Measurements from ENCODE around the gene FILIP1L. TPM values are rescaled to one million over a fixed set of nuclear protein-coding genes. Genes with fewer than 3 reads are reported as not detected.

The FILIP1L gene
- total RNA-seq, 1 experiment from 2014 or later, result 0.07 TPM

DNA sequence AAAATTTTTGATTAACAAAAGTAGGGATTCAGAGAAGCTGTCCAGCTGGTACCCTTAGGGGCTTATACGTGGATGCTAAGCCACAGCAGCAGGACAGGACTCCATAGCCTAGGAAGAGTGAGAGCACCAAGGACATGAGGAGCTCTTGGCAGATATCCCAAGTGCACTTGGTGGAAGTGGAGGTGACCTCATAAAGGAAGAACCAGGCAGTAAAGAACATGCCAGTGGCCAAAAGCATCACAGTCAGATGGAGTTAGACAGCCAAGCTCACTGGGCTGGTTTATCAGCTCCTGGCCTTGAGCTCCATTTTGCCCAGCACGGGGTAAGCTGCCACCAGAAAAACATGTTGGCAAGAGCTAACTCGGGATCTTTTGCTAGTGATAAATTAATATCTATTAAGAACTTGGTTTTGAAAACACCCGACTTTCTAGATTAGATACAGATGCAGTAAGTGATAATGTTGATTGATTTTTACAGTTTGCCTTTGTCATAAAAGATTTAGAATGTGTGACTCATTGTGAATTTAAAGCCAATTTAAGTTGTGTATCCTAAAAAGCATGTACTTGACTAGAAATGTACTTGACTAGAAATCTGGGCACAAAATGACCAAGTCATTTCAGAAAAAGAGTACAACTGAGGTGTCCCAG is 188.6 kb downstream of the FILIP1L start:
- Histone ChIP-seq H3K27ac (ENCODE audit: insufficient read length, low read depth, low read length) (no peak overlapping the region), H3K23me2 (ENCODE audit: insufficient read length, low read depth, low read length, poor library complexity, severe bottlenecking) (no peaks in the 10 kb centered on the region), H3K9ac (ENCODE audit: extremely low read depth, insufficient read length, low read length) (no peak overlapping the region), H3K23ac (ENCODE audit: insufficient read length, low read depth, low read length) (no peak overlapping the region), H2BK5ac (ENCODE audit: insufficient read length, low read length) (no peak overlapping the region), H3K56ac (ENCODE audit: insufficient read length, low read depth, low read length) (no peak overlapping the region), H4K8ac (replicated peaks; ENCODE audit: insufficient read length, low read depth, low read length) (no peak overlapping the region), H2BK120ac (ENCODE audit: low read depth, low read length, poor library complexity, severe bottlenecking) (no peak overlapping the region), H4K91ac (ENCODE audit: insufficient read length, low read depth, low read length) (no peak overlapping the region), H3K4ac (ENCODE audit: low read depth, low read length) (no peak overlapping the region), H3K9me3 (ENCODE audit: control insufficient read depth, low read depth, low read length) (no peaks in the 10 kb centered on the region), H4K5ac (ENCODE audit: insufficient read length, low read depth, low read length) (no peak overlapping the region), H2BK20ac (ENCODE audit: low read depth, low read length, poor library complexity, severe bottlenecking) (no peak overlapping the region), H3K18ac (ENCODE audit: insufficient read length, low read depth, low read length) (no peak overlapping the region), H2BK12ac (ENCODE audit: insufficient read length, low read depth, low read length) (no peak overlapping the region), H3K79me1 (ENCODE audit: insufficient read depth, low read depth, low read length, poor library complexity, severe bottlenecking) (no peaks in the 10 kb centered on the region), H2BK15ac (ENCODE audit: low read depth, low read length) (no peak overlapping the region), H2AFZ (ENCODE audit: low read length) (no peak overlapping the region), H2AK5ac (ENCODE audit: insufficient read length, low read length) (no peak overlapping the region), H3T11ph (ENCODE audit: low read length) (no peak overlapping the region), H3K4me2 (ENCODE audit: insufficient read depth, insufficient read length, low read length) (no peak overlapping the region), H3K4me1 (ENCODE audit: insufficient read depth, low read length) (peaks cover 25% of the 10 kb centered on the region), H3K79me2 (ENCODE audit: insufficient read depth, low read length) (peaks cover 2% of the 10 kb centered on the region; the same call in 1 of the 2 replicates), H3K27me3 (ENCODE audit: insufficient read depth, low read length) (no peaks in the 10 kb centered on the region), H3K14ac (ENCODE audit: insufficient read depth, low read length) (no peak overlapping the region), H4K20me1 (ENCODE audit: control insufficient read depth, insufficient read depth, insufficient read length) (no peaks in the 10 kb centered on the region)
- Mint-ChIP-seq H3K27ac (peak overlapping the region in 1 of 3 experiments; percentile 27; a peak in 2 of 7 replicates), H3K27me3 (ENCODE audit: low read depth) (no peaks in the 10 kb centered on the region), H3K4me3 (no peak overlapping the region), H3K4me1 (peaks cover 55 to 71% of the 10 kb centered on the region in 2 experiments), H3K36me3 (ENCODE audit: insufficient read depth in 1 of 3, low read depth in 3 of 3) (peaks cover 0 to 2% (median 0%) of the 10 kb centered on the region in 3 experiments; a peak in 2 of 7 replicates), H3K9me3 (no peaks in the 10 kb centered on the region)
- TF ChIP-seq CTCF (conservative IDR thresholded peaks at IDR 0.05), result no peak
- no peak for DNase-seq
- no CpG with 5 or more reads among the region's 4 CpGs for whole genome bisulfite sequencing (ENCODE audit: extremely low coverage, insufficient read length, low lambda C conversion rate)
